Sigmoid colon (tissue), 7 donors: ENCODE data around the gene ARSB. TPM values are rescaled to one million over a fixed set of nuclear protein-coding genes. Genes with fewer than 3 reads are reported as not detected.

ENCODE experiments used
- DNase-seq: peaks from one replicate; pipeline ENCODE4 v3.0.0-alpha.2; 2019
- H3K27ac ChIP-seq, 4 donors: fragments of 200-600 bp; sonication (generic); one replicate each; pipeline ENCODE4 v1.5.1; 2016 to 2019; ENCODE audit warnings: mild to moderate bottlenecking in 1 of 4
- H3K27me3 ChIP-seq, 3 donors: fragments of 200-600 bp; sonication (generic); one replicate each; pipeline ENCODE4 v1.5.1; 2019; ENCODE audit warnings: mild to moderate bottlenecking in 1 of 3
- H3K36me3 ChIP-seq, 4 donors: fragments of 200-600 bp; sonication (generic); one replicate each; pipeline ENCODE4 v1.5.1; 2016 to 2019
- H3K4me1 ChIP-seq, 4 donors: fragments of 200-600 bp; sonication (generic); one replicate each; pipeline ENCODE4 v1.5.1; 2017 to 2019
- H3K4me3 ChIP-seq, 4 donors: fragments of 200-600 bp; sonication (generic); one replicate each; pipeline ENCODE4 v1.5.1; 2017 to 2019; ENCODE audit warnings: mild to moderate bottlenecking in 2 of 4, moderate library complexity in 1 of 4
- H3K9me3 ChIP-seq, 4 donors: fragments of 200-600 bp in 3 of 4; sonication (generic) in 3 of 4; one replicate each; pipeline versions ENCODE4 v1.5.1 to v1.6.1; 2013 to 2019
- EP300 ChIP-seq, 4 donors: sonication (generic); formaldehyde crosslinking; IDR thresholded peaks; one replicate each; pipeline ENCODE4 v1.6.1; 2017; ENCODE audit warnings: antibody characterized with exemption in 4 of 4
- POLR2A ChIP-seq, 2 donors: fragments of 450-650 bp; IDR thresholded peaks; one replicate each; pipeline ENCODE4 v1.6.1; 2016; ENCODE audit warnings: antibody characterized with exemption in 2 of 2, mild to moderate bottlenecking in 2 of 2, moderate library complexity in 2 of 2
- POLR2AphosphoS5 ChIP-seq, 4 donors: sonication (generic); formaldehyde crosslinking; IDR thresholded peaks; one replicate each; pipeline ENCODE4 v1.6.1; 2017; ENCODE audit warnings: antibody characterized with exemption in 4 of 4
- WGBS, 2 donors: extraction: QIAGEN DNeasy Blood & Tissue Kit; methylation state at CpG; one replicate each; pipeline ENCODE4 v1.1.7; 2013; 5-methylcytosine and 5-hydroxymethylcytosine counted together
- intact Hi-C: fragments of 100-400 bp; cut with DNase I; formaldehyde crosslinking; loops from one replicate; pipeline ENCODE4 v1.15.1; 2023
- polyA plus RNA-seq, 3 donors: library from polyadenylated mRNA; stranded (reverse); fragments of 200-250 nt; gene quantifications; one replicate each; pipeline ENCODE4 v1.2.3, GENCODE V29; 2013
- total RNA-seq, 4 donors: library from RNA; depleted of rRNA; stranded (reverse); fragments of >200 nt; gene quantifications; one replicate each; pipeline ENCODE4 v1.1.0, GENCODE V29; 2016
- TF ChIP-seq, protein P1 (sequence below), 4 experiments: fragments of 450-650 bp in 3 of 4; fragments of 200-600 bp in 1 of 4; IDR thresholded peaks; one replicate each; pipeline ENCODE4 v1.5.1; 2016 to 2019; ENCODE audit warnings: antibody characterized with exemption in 4 of 4, mild to moderate bottlenecking in 3 of 4, moderate library complexity in 2 of 4
- donor health status: healthy with polysubstance abuse.
- donor health status: Bipolar disorder and iron deficiency.
- donor health status: healthy.

Gene ARSB
- total and polyA plus RNA-seq, 7 donors = 1.2 to 22.2 (median 8.6) TPM

DNA sequence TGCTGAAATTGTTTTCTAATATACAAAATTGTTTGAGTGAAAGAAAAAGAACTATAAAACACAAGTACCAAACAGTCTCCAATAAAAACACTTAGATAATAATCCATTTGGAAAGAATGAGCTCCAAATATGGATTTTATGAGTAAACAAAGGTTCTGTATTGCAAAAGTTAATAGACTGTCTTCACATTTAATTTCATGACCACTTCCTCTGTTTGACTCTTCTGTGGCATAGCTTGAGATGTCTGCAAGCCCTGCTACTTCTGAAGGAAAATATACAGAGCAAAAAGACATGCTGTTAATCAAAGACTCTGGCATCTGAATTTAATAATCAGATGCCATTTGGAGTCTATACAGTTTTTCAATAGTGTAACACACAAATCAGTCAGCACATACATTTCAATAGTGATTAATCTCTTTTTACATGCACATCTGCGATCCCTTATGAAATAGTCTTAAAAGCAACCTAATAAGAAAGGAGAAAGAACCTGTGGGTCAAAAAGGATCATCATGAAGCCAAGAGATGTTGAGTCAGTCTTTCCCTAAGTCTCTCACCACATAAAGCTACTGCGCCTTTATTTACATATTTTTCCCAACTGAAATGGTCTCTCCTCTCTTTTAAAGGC lies 171.1 kb downstream of the ARSB start:
- intact Hi-C loops = no loop called here
- no peak overlapping the region for H3K4me3 ChIP-seq
- H3K27me3 ChIP-seq = no peaks in the 10 kb centered on the region
- TF ChIP-seq POLR2A (IDR thresholded peaks at IDR 0.05) (no peak), POLR2AphosphoS5 (IDR thresholded peaks at IDR 0.05) (no peak), EP300 (IDR thresholded peaks at IDR 0.05) (no peak)
- TF ChIP-seq, protein P1, sequence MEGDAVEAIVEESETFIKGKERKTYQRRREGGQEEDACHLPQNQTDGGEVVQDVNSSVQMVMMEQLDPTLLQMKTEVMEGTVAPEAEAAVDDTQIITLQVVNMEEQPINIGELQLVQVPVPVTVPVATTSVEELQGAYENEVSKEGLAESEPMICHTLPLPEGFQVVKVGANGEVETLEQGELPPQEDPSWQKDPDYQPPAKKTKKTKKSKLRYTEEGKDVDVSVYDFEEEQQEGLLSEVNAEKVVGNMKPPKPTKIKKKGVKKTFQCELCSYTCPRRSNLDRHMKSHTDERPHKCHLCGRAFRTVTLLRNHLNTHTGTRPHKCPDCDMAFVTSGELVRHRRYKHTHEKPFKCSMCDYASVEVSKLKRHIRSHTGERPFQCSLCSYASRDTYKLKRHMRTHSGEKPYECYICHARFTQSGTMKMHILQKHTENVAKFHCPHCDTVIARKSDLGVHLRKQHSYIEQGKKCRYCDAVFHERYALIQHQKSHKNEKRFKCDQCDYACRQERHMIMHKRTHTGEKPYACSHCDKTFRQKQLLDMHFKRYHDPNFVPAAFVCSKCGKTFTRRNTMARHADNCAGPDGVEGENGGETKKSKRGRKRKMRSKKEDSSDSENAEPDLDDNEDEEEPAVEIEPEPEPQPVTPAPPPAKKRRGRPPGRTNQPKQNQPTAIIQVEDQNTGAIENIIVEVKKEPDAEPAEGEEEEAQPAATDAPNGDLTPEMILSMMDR (IDR thresholded peaks at IDR 0.05) = no peak
- DNase-seq = no peak
- H3K36me3 ChIP-seq = no peaks in the 10 kb centered on the region
- no peak overlapping the region for H3K27ac ChIP-seq
- no peaks in the 10 kb centered on the region for H3K9me3 ChIP-seq
- peaks cover 0 to 30% (median 18%) of the 10 kb centered on the region in 4 donors for H3K4me1 ChIP-seq
- 96 to 97% methylated on average over 2 of the region's 2 CpGs for WGBS, 2 donors

DNA sequence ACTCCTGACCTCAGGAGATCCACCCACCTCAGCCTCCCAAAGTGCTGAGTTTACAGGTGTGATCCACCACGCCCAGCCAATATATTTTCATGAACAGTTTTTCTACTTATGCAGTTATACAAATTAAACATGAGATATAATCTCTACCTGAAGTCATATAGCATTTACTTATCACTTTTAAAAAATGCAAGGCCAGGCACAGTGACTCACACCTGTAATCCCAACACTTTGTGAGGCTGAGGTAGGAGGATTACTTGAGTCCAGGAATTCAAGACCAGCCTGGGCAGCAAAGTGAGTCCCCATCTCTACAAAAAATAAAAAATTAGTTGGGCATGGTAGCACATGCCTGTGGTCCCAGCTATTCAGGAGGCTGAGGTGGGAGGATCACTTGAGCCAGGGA lies 171.8 kb downstream of the ARSB start:
- Histone ChIP-seq H3K27ac (no peak overlapping the region), H3K4me3 (no peak overlapping the region), H3K4me1 (peaks cover 0 to 33% (median 21%) of the 10 kb centered on the region in 4 donors), H3K27me3 (no peaks in the 10 kb centered on the region), H3K9me3 (no peaks in the 10 kb centered on the region), H3K36me3 (no peaks in the 10 kb centered on the region)
- 83 to 93% methylated on average over 1 of the region's 1 CpG for WGBS, 2 donors
- no peak for DNase-seq
- intact Hi-C loops = no loop called here
- no peak for TF ChIP-seq POLR2A (IDR thresholded peaks at IDR 0.05)
- no peak for TF ChIP-seq EP300 (IDR thresholded peaks at IDR 0.05)
- TF ChIP-seq, protein P1 (IDR thresholded peaks at IDR 0.05) = no peak
- TF ChIP-seq POLR2AphosphoS5 (IDR thresholded peaks at IDR 0.05) = no peak

DNA sequence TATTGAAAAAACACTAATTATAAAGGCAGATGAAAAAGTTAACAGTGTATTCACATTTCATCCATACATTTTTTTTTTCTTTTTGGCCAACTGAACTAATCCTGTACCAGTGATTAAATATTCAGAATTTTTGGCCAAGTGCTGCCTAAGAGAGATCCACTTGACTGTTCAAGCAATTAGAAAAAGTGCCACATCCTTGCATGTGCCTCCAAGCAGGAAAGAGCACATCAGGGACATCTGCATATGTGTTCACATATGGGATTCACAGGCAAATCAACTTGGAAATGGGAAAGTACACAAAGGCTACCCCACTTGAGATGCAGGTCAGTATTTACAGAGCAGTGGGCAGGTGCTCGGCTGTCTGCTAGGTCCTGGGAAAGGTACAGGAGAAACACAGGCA lies 173.2 kb downstream of the ARSB start:
- Histone ChIP-seq H3K4me3 (no peak overlapping the region), H3K4me1 (peaks cover 0 to 34% (median 21%) of the 10 kb centered on the region in 4 donors), H3K9me3 (no peaks in the 10 kb centered on the region), H3K27ac (no peak overlapping the region), H3K27me3 (no peaks in the 10 kb centered on the region), H3K36me3 (no peaks in the 10 kb centered on the region)
- 84% methylated on average over 1 of the region's 1 CpG for WGBS, 2 donors
- intact Hi-C loops = no loop called here
- no peak for DNase-seq
- no peak for TF ChIP-seq EP300 (IDR thresholded peaks at IDR 0.05)
- no peak for TF ChIP-seq POLR2AphosphoS5 (IDR thresholded peaks at IDR 0.05)
- TF ChIP-seq, protein P1 (IDR thresholded peaks at IDR 0.05) = no peak

DNA sequence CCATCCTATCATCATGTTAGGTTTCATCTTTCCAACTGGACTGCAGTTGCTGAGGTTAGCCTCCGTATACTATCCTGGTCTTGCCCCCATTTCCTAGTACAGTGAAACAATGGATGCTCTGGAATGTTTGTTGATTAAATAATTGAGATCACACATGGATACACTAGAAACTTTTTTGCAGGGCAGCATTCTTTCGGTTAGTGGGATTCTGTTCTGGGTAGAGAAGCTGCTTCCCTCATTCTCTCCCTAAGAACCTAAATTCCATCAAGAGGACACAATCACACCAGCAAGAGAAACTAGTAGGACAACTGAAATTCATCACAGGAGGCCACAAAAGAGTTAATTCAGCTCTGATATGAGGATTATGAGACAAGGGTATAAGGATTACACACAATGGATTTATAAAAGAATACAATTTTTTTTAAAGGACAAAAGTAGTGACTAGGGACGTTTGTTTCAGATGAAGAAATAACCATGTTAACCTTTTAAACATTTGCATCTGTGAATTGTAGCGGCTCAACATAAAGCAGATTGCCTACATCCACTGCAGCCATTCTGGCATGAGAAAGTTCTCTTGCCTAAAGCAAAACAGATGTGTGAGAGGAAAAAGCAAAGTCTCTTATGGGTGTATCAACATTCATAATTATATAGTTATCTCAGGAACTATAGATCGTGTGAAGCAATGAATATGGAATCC lies 173.8 kb downstream of the ARSB start:
- no peak overlapping the region for H3K4me3 ChIP-seq
- no peaks in the 10 kb centered on the region for H3K36me3 ChIP-seq
- no peak for DNase-seq
- H3K9me3 ChIP-seq = no peaks in the 10 kb centered on the region
- 79 to 84% methylated on average over 5 of the region's 5 CpGs for WGBS, 2 donors
- intact Hi-C loops = no loop called here
- TF ChIP-seq POLR2AphosphoS5 (IDR thresholded peaks at IDR 0.05) = no peak
- no peak for TF ChIP-seq EP300 (IDR thresholded peaks at IDR 0.05)
- TF ChIP-seq POLR2A (IDR thresholded peaks at IDR 0.05) = no peak
- TF ChIP-seq, protein P1 (IDR thresholded peaks at IDR 0.05) = no peak
- H3K4me1 ChIP-seq = peaks cover 0 to 34% (median 21%) of the 10 kb centered on the region in 4 donors
- peak overlapping the region in 2 of 4 donors; percentile 54 to 68 for H3K27ac ChIP-seq
- no peaks in the 10 kb centered on the region for H3K27me3 ChIP-seq
